HG02678 (cell line): ENCODE measurements around the gene BMPR1B.

Source experiments
- ATAC-seq: cut with Tn5 transposase; IDR thresholded peaks from one replicate; pipeline ENCODE4 v1.9.1; 2021; ENCODE audit warnings: mild to moderate bottlenecking, moderate library complexity; ENCODE audit not compliant: unreplicated experiment

The BMPR1B gene

GRCh38 chr4:94757192-94758140, at the start of gene BMPR1B:
TSS of gene BMPR1B (plus strand) at chr4:94757955. CDS start at chr4:95104425, 346,470 bp downstream.
- ATAC-seq, result no peak

DNA sequence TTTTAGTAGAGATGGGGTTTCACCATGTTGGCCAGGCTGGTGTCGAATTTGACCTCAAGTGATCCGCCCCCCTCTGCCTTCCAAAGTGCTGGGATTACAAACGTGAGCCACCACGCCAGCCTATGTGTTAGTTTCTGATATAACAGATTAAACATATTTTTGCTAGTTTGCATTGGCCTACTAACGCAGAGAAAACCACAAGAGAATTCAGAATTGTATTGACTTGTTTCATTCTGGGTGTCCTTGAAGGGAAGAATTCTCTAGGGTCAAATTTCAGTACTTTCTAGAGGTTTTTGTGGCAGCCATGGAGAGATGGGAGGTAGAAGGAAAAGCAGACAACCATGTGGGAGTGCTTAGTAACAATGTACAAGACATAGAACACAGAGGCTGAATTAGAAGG, 46.1 kb upstream of the BMPR1B start:
- no peak for ATAC-seq

GRCh38 chr4:94714365-94715160, 43.2 kb upstream of the BMPR1B start:
- no peak for ATAC-seq

DNA sequence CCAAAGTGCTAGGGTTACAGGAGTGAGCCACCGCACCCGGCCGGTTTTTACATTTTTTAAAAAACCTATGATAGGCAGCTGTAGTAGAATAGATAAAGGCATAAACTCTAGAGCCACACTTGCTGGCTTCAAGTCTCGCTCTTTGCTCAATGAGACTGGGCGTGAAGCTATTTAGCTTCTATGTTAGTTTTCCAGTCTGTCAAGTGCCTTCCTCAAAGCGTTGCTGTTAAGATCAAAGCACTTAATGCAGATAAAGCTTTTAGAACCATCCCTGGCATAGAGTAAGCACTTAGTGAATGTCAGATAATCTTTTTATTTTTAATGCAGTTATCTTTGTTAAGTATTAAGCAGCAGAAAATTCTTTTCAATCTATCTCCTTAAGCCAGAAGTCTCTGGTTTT, 42.0 kb upstream of the BMPR1B start:
- no peak for ATAC-seq

DNA sequence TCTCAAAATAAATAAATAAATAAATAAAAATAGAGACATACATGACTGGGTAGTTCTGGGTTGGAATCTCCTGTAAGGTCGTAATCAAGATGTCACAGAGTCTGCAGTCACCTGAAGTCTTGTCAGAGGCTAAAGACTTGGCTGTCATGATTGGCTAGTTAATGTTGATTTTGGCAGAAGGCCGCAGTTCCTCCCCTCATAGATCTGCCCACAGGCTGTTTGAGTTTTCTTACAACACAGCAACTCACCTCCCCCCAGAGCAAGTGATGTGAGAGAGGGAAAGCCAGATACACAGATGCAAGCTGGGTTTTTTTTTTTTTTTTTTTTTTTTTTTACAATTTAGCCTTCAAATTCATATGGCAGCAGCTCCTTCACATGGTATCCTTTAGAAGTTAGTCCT, 36.4 kb upstream of the BMPR1B start:
- ATAC-seq, result no peak

GRCh38 chr4:94722270-94722669, 35.5 kb upstream of the BMPR1B start:
- ATAC-seq, result no peak

DNA sequence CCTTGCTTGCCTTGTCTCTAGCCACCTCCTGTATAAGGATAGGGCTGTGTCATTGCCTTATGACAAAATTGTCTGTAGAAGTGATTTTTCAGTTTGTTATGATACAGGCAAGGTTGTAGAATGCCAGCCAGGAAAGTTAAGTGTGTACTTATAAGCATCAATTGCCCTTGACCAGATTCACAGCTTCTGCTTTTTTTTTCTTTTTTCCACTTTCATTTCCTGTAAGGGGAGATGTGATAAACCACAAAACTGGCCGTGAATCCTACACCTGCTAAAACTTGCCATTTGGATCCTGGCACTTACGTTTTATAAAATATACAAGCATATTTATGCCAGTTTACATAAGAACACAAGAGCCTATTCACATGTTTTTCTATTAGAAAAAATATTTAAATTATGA, 35.0 kb upstream of the BMPR1B start:
- no peak for ATAC-seq

DNA sequence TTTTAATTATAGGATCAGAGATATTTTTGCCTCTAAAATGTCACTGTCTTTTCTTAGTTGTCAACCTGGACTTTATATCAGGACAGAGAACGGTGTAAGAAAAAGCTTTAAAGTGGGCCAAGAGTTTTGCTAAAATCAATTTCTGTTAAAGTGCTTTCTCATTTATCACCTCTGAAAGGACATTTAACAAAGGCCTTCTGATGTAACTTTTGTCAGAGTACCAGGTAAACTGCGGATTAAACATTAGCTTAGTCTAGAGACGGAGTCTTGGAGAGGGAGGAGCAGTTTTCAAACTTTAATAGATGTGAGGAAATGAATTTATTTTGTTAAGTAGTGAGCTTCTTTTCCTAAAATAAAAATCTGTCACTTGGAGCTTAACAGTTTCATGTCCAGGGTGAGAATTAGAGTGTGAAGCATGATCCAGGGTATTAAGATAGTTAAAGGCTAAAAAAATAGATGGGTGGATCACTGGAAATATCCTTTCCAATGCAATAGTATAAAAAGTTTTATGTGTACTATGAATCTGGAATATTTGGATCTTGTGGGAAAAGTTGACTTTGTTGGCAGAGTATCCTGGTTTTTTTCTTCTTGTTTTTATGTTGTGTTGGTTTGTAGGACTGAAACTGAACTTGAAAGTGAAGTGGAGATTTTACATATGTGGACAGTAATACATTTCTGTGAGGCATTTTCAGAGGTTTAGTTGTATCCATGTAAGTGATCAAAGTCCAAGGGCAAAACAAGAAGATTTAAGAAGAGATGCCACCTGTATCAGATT, 33.6 kb upstream of the BMPR1B start:
- no peak for ATAC-seq

DNA sequence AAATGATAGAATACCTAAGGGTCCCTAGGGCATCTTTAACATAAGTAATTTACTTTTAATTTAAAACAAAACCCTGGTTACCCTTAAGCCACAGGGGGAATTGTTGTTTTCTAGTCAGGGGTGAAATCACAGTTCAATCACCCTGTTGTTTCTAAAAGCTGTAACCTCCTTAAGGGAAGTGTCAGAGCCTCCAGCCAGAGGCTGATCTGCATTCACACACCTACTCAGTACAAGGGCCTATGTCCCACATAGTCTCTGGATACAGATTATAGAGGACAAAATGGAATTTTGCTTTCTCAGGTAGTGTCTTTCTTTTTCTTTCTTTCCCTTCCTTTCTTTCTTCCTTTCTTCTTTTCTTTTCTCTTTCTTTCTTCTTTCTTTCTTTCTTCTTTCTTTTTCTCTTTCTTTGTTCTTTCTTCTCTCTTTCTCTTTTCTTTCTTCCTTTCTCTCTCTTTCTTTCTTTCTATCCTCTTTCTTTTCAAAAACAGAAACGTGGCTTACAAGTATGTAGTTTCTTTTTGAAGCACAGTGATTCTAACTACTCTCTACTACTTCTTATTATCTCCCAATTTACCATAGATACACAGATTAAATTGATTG, 31.1 kb upstream of the BMPR1B start:
- ATAC-seq, result no peak

DNA sequence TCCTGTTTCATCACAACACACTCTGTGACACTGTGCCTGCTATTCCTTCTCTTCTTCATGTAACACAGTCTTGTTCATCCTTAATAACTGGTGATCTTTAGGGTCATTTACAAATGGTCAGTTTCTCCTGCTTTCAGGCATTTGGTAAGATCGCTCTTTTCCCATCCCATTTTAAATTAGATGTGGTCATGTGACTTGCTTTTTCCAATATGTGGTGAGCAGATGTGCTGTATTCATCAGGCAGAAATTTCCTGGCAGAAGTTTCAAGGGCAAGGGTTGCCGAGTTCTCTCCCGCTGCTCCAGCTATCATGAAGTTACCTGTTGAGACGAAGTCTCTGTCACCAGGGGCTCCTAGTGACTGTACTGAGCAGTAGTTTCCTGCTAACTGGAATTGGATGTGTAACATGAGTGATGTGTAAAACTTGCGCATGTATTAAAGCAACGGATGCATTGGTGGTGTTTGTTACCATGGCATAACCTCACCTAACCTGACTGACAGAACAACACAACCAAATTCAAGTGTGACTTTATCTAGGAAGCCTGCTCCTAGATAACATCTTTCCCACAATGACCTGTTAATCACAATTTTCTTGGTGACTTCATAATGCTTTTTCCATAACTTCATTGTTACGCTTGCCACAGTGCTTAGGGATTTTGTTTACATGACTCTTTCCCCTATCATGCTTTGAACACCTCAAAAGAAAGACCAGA, 29.5 kb upstream of the BMPR1B start:
- no peak for ATAC-seq

DNA sequence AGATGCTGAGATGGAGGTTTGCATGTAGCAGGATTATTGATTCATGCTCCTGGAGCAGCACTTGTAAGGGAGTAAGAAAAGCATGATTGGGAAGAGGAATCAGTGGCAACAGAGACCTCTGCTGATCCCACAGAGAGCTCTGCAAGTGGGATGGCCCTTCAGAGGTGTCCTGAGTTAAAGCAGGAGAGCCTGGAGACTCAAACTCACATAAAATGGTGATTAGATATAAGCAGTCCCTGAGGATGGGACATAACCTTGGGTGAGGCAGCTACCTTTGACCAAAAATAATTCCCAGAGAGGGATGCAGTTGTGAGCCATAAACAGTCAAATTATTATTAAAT, 25.4 kb upstream of the BMPR1B start:
- no peak for ATAC-seq

GRCh38 chr4:94739741-94740140, 18.0 kb upstream of the BMPR1B start:
- ATAC-seq, result no peak

GRCh38 chr4:94741304-94741703, 16.5 kb upstream of the BMPR1B start:
- no peak for ATAC-seq

- no peak for ATAC-seq
These were observed 13.9 kb upstream of the BMPR1B start for GRCh38 chr4:94743838-94744237.

GRCh38 chr4:94744850-94745249, 12.9 kb upstream of the BMPR1B start:
- ATAC-seq, result no peak

DNA sequence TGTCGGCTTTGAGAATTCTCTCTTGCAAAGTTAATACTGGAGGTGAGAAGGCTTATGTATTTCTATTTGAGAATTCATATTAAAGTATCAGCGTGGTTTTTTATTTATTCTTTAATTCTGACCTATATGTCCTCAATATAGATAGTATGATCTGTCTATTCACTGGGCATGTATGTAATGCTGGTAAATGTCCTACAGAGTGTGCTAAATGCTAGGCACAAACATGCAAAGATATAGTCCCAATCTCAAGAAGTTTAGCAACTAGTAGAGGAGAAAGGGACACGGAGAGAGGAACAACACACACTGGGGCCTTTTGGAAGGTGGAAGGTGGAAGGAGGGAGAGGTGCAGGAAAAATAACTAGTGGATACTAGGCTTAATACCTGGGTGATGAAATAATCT, 11.0 kb upstream of the BMPR1B start:
- ATAC-seq, result no peak

- ATAC-seq, result no peak
These were observed 465 bp downstream of the BMPR1B start for GRCh38 chr4:94758141-94758699.

GRCh38 chr4:94758700-94759399, 1.1 kb downstream of the BMPR1B start:
- no peak for ATAC-seq

DNA sequence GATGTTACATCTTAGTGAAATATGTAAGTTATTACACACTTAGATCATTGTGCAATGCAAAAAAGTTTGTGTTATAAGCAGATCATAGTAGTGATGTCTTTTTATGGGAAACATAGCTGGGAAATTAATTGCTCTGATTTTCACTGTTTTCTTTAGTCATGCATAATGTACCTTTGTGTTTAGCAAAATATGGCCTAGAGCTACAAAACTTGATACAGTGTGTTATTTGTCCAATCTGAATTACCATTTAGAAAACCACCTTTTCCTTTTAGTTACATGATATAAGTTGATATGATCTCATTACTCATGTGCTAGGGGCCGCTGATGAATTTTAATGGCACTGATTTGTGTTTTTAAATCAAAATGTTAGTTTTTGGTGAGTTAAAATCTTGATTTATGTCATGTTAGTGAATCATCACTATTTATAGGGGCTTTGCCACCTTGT, 2.0 kb downstream of the BMPR1B start:
- ATAC-seq, result no peak
